B cell (primary cell): ENCODE measurements around the gene HIGD1C.

Source experiments
- CTCF ChIP-seq: fragments of 200-600 bp; IDR thresholded peaks from one replicate; pipeline ENCODE4 v1.8.0; 2022; ENCODE audit warnings: antibody characterized with exemption, mild to moderate bottlenecking
- EZH2 ChIP-seq: IDR thresholded peaks from 2 replicates; pipeline ENCODE4 v1.6.1; 2012; ENCODE audit warnings: borderline replicate concordance, low read depth, mild to moderate bottlenecking, moderate library complexity, low read length; ENCODE audit not compliant: insufficient read depth, poor library complexity, severe bottlenecking

GRCh38 chr12:51001799-51002198 is 49.5 kb downstream of the HIGD1C start:
- no peak for TF ChIP-seq CTCF
- no peak for TF ChIP-seq EZH2
